GM18867 (cell line): ENCODE results near the gene CYP2W1.
A peak's percentile ranks its signal among the peaks of the same experiment; 100 is the strongest.
"Not testable (repeated sequence)": the region's sequence is repeated elsewhere in the genome, so short reads cannot be mapped to it uniquely, and the experiment has no call there.

ENCODE experiments used
- ATAC-seq: cut with Tn5 transposase; IDR thresholded peaks from one replicate; pipeline ENCODE4 v1.9.1; 2021; ENCODE audit warnings: mild to moderate bottlenecking, moderate library complexity; ENCODE audit not compliant: unreplicated experiment

The CYP2W1 gene

DNA sequence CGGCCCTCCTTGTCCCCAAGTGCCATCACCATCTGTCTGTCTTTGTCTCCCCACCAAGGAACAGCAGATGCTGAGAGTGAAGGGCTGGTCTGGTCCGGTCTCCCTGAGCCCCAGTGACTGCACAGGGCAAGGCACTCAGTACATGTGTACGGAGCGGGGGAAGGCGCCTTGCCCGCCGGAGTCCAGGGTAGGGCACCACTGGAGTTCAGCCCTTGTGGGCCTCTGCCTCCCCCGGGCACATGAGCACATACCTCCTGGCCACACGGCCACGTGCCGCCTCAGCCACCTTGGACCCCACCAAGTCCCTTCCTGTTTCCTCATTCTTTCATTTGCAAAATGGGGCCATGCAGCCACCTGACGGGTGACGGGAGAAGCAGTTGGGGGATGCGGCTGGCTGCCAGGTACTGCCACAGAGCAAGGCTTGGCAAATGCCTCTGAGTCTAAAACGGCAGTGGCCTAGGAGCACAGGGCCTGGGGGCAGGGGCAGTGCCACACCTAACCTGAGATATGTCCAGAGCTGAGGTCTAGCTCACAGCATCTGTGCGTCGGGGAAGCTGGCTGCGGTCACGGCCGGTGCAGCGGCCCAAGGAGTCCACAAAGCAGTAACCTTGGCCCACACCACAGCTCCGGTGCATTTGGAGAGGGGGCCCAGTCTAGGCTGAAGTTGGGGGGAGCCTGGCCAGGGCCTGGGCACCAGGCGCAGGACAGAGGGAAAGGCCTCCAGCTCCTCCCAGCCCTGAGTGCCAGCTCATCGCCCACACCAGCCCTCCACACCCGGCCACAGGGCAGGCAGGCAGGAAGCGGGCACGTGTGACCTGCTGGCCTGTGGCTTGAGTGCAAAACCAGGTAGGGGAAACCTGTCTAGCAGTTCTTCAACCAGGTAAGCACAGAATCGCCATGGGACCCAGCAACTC, 33.7 kb upstream of the CYP2W1 start:
- no peak for ATAC-seq

DNA sequence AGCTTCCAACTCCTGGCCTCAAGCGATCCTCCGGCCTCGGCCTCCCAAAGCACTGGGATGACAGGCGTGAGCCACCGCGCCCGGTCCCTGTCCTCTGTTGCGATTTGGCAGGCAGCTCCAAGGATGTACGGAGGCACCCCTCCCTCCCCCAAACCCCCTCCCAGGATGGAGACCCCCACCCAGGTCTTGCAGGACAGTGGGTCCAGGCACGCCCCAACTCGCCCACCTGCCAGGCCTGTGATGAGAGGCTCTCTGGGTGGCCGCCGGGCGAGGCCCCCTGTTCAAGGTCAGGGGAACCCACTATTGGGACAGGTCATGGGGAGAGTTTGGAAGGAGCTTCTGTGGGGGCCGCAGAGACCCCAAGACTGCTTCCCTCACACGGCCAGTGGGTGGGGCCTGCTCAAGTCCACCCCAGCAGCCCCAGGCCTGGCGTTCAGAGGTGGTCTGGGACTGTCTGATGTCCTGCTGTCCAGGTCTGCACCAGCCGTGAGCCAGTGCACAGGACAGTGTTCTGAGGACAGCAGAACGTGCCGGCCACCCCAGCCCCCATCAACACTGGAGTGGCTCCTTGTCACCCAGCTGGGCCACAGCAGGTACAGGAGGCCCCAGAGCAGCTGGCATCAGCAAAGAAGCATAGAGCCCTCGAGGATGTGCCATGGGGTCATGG, 31.0 kb upstream of the CYP2W1 start:
- ATAC-seq: no peak

DNA sequence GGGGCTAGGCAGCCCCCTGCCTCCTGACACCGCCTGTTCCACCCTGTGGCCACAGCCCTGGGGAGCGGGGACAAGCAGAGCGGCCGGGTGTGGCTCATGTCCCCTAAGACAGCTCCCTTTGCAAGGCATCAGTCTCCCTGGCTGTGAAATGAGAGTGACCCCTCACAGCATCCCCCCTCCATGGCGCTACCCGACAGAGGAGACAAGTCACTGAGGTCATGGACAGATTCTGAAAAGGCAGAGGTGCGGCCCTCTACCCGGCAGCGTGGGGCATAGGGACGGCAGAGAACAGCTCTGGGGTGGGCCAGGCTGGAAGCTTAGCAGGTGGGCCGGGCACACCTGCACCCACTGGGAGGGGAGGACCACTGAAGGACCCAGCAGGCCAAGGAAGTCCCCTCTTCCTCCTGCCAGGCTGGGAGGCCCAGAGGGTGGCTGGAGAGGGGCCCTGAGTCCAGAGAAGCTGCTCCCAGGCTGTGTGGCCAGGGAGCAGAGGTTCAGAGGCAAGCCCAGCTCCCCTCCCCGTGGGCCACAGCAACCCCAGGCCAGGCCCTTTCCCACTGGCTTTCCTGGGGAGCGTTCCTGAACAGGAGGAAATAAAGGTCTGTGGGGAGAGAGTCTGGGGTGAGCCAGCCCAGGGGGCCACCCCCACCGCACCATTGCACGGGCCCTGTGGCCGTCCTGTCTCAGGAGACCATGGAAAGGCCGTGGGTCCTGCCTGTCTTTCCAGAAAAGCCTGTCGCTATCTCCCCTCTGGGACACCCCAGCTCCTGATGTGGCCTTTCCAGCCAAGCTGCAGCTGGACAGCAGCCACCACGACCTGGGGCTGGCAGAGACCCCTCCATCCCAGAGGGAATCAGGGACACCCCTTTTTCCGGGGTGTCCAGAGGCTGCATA, 30.2 kb upstream of the CYP2W1 start:
- ATAC-seq: no peak

DNA sequence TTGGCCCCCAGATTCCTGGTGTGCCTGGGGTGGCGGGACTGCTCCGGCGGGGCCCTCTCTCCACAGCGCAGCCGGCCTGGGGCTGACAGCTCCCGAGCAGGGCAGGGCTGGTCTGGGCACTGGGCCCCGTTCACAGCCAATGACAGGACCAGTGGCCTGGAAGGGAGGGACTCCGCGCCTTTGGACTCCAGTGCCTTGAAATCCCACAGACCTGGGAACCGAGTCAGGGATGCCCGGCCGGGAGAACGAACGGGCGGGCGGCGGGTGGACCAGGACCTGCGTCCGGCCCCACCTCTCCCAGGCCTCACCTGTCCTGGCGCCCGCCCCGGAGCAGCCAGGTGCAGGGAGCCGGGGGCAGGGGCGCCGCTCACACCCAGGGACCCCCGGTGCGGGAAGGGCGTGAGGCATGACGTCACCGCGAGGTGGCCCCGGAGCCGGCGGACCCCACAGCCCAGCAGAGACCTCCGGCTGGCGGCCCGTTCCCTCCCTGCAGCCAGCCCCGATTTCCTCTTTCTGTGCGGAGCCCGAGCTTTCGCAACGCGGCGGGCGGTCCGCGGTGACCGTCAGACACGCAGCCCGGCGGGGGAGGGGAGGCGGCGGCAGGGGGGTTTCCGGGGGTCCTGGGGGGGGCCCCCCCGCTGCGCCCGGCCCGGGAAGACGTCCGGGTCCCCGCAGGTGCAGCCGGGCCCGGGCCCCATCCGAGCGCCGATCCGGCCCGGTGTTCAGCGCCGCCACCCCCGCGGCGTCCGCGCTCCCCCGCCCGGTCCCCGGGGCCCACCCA, 29.2 kb upstream of the CYP2W1 start:
- ATAC-seq: peak; percentile 26

GRCh38 chr7:954330-955238, 28.4 kb upstream of the CYP2W1 start, which contains the start of gene ADAP1:
ADAP1 (minus strand) TSS chr7:954680; CDS start chr7:954477, 203 bp downstream.
- peak; percentile 46 for ATAC-seq

GRCh38 chr7:956031-956430, 26.9 kb upstream of the CYP2W1 start:
- ATAC-seq: no peak

GRCh38 chr7:957418-958220, 25.4 kb upstream of the CYP2W1 start:
- ATAC-seq: no peak

GRCh38 chr7:958221-959200, 24.5 kb upstream of the CYP2W1 start:
- ATAC-seq: no peak

DNA sequence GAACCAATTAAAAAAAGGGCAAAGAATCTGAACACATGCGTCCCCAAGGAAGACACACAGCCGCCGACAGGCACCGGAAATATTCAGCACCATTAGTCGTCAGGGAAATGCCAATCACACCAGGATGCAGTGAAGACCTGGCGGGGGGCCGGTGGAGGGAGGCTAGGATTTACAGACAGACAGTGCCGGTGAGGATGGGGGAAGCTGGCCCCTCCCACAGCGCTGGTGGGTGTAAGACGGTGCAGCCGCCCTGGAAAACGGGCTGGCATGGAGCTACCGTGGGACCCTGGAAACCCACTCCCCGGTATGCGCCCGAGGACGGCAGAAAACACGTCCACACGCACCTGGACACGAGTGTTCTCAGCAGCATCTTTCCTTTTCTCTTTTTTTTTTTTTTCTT, 23.7 kb upstream of the CYP2W1 start:
- no peak for ATAC-seq

DNA sequence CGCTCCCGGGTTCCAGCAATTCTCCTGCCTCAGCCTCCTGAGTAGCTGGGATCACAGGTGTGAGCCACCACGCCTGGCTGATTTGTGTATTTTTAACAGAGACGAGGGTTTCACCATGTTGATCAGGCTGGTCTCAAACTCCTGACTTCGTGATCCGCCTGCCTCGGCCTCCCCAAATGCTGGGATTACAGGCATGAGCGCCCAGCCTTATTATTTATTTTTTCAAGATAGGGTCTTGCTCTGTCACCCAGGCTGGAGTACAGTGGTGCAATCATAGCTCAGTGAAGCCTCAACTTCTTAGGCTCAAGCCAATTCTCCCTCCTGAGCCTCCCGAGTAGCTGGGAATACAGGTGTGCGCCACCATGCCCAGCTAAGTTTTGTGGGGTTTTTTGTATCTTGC, 23.2 kb upstream of the CYP2W1 start:
- ATAC-seq: not testable (repeated sequence)

GRCh38 chr7:960269-960871, 22.6 kb upstream of the CYP2W1 start:
- no peak for ATAC-seq

DNA sequence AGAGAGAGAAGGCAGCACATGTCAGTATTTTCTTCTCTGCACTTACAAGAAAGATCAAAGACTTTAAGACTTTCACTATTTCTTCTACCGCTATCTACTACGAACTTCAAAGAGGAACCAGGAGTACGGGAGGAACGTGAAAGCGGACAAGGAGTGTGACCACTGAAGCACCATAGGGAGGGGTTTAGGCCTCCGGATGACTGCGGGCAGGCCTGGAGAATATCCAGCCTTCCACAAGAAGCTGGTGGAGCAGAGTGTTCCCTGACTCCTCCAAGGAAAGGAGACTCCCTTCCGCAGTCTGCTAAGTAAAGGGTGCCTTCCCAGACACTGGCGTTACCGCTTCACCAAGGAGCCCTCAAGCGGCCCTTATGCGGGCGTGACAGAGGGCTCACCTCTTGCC, 22.0 kb upstream of the CYP2W1 start:
- not testable (repeated sequence) for ATAC-seq

DNA sequence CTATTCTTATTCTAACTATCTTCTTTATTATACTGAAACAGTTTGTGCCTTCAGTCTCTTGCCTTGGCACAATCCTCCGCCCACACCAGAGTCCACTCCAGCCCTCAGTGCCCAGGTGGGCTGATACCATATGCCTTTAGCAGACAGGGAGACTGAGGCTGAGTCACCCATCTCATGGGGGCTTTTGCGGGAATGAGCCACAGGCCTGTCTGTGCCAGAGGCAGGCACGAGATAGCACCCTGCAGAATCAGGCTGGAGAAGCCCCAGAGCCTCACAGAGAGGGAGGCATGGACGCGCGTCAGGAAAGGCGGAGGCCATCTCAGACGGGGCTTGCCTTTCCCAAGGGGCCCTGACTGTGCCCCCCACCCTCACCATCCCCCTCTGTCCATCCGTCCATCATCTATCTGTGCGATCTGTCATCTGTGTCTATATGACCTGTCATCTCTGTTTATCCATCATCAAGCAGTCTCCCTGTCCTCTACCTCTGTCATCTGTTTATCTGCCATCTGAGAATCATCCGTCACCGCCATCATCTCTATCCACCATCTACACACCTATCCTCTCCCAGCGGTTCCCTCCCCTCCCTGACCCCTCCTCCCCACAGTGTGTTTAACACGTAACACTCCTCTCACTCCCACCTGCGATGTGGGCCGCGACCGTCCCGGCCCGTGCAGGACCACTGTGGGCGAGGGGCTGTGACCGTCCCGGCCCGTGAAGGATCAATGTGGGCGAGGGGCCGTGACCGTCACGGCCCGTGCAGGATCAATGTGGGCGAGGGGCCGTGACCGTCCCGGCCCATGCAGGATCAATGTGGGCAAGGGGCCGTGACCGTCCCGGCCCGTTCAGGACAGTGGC, 21.2 kb upstream of the CYP2W1 start:
- ATAC-seq: no peak

GRCh38 chr7:962401-963081, 20.4 kb upstream of the CYP2W1 start:
- no peak for ATAC-seq
